Stimulated activated naive CD4-positive, alpha-beta T cell (primary cell): ENCODE measurements around the gene RAPGEF5.

Experiments used
- DNase-seq, 6 experiments: peaks; one replicate each; lab custom pipeline; 2025; lab: John Stamatoyannopoulos, UW

Gene RAPGEF5

GRCh38 chr7:22346383-22347107 lies 10.4 kb downstream of the RAPGEF5 start:
- DNase-seq = no peak

GRCh38 chr7:22344655-22345054 lies 12.3 kb downstream of the RAPGEF5 start:
- DNase-seq = no peak

GRCh38 chr7:22343612-22344011 lies 13.3 kb downstream of the RAPGEF5 start:
- no peak for DNase-seq

GRCh38 chr7:22343071-22343470 lies 13.9 kb downstream of the RAPGEF5 start:
- no peak for DNase-seq

GRCh38 chr7:22339725-22340390 lies 17.1 kb downstream of the RAPGEF5 start:
- no peak for DNase-seq

- DNase-seq = no peak
Measured at GRCh38 chr7:22338877-22339276, 18.1 kb downstream of the RAPGEF5 start.

GRCh38 chr7:22338411-22338810 lies 18.5 kb downstream of the RAPGEF5 start:
- no peak for DNase-seq

- DNase-seq = no peak
Measured at GRCh38 chr7:22333680-22334141, 23.2 kb downstream of the RAPGEF5 start.

GRCh38 chr7:22332461-22332870 lies 24.5 kb downstream of the RAPGEF5 start:
- DNase-seq = no peak

GRCh38 chr7:22331704-22332103 lies 25.2 kb downstream of the RAPGEF5 start:
- DNase-seq = no peak

GRCh38 chr7:22330903-22331302 lies 26.1 kb downstream of the RAPGEF5 start:
- no peak for DNase-seq

GRCh38 chr7:22329816-22330524 lies 27.0 kb downstream of the RAPGEF5 start:
- DNase-seq = no peak

GRCh38 chr7:22326181-22326580 lies 30.8 kb downstream of the RAPGEF5 start:
- DNase-seq = no peak

GRCh38 chr7:22325671-22326070 lies 31.3 kb downstream of the RAPGEF5 start:
- no peak for DNase-seq

GRCh38 chr7:22323714-22324113 lies 33.2 kb downstream of the RAPGEF5 start:
- no peak for DNase-seq

GRCh38 chr7:22320416-22320815 lies 36.5 kb downstream of the RAPGEF5 start:
- no peak for DNase-seq

GRCh38 chr7:22319424-22320403 lies 37.2 kb downstream of the RAPGEF5 start:
- DNase-seq = no peak

GRCh38 chr7:22318376-22318775 lies 38.6 kb downstream of the RAPGEF5 start:
- no peak for DNase-seq

GRCh38 chr7:22317632-22318031 lies 39.3 kb downstream of the RAPGEF5 start:
- DNase-seq = no peak

GRCh38 chr7:22316914-22317313 lies 40.0 kb downstream of the RAPGEF5 start:
- DNase-seq = no peak

- no peak for DNase-seq
Measured at GRCh38 chr7:22307816-22308215, 49.1 kb downstream of the RAPGEF5 start.

GRCh38 chr7:22305706-22306105 lies 51.2 kb downstream of the RAPGEF5 start:
- no peak for DNase-seq
